HG03108 (cell line): Measurements from ENCODE around the gene OSBPL10.
"Not testable (repeated sequence)": the region's sequence is repeated elsewhere in the genome, so short reads cannot be mapped to it uniquely, and the experiment has no call there.

ENCODE experiments used
- ATAC-seq: cut with Tn5 transposase; IDR thresholded peaks from one replicate; pipeline ENCODE4 v1.9.1; 2021; ENCODE audit warnings: moderate library complexity; ENCODE audit not compliant: unreplicated experiment

The OSBPL10 gene

DNA sequence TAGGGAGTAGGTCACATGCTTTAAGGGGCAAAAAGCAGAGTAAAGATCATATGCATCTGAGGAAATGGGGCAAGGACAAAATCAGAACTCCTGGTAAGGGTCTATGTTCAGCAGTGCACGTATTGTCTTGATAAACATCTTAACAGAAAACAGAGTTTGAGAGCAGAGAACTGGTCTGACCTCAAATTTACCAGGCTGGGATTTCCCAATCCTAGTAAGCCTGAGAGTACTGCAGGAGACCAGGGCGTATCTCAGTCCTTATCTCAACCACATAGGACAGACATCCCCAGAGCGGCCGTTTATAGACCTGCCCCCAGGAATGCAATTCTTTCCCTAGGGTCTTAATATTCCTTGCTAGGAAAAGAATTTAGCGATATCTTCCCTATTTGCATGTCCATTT, 14.0 kb upstream of the OSBPL10 start:
- not testable (repeated sequence) for ATAC-seq

DNA sequence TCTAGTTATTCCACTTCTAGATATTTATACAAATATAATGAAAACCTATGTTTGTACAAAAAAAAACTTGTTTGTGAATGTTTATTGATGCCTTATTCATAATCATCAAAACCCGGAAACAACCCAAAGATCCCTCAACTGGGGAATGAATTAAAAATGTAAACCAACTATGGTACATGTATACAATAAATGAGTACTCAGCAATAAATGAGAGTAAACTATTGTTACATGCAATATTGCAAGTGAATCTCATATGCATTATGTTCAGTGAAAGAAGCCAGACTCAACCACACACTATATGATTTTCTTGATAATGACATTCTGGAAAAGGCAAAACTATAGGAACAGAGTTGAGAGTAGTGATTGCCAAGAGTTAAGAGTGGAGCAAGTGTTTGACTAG, 12.8 kb upstream of the OSBPL10 start:
- ATAC-seq = no peak

DNA sequence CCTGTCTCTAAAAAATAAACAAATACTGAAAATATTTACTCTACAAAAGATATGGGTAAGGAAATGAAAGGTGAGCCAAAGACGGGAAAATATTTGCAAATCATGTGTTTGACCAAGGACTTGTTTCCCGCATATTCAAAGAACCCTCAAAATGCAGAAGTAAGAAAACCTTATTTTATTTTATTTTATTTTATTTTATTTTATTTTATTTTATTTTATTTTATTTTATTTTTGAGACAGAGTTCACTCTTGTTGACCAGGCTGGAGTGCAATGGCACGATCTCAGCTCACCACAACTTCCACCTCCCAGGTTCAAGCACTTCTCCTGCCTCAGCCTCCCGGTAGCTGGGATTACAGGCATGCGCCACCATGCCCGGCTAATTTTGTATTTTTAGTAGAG, 11.9 kb upstream of the OSBPL10 start:
- not testable (repeated sequence) for ATAC-seq

DNA sequence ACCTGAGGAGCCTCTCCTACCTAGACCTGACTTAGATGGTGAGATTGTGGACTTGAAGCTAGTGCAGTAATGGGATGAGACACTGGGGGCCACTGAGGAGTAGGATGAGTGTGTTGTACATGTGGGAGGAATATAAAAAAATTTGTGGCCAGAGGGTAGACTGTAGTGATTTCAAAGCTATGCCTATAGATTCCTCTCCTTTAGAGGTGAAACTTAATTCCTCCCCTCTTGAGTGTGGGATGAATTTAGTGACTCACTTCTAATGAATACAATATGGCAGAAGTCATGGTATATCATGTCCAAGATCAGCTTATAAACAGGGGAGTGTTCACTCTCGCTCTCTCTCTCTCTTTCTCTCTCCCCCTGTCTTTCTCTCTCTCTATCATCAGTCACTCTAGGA, 7.2 kb upstream of the OSBPL10 start:
- no peak for ATAC-seq

DNA sequence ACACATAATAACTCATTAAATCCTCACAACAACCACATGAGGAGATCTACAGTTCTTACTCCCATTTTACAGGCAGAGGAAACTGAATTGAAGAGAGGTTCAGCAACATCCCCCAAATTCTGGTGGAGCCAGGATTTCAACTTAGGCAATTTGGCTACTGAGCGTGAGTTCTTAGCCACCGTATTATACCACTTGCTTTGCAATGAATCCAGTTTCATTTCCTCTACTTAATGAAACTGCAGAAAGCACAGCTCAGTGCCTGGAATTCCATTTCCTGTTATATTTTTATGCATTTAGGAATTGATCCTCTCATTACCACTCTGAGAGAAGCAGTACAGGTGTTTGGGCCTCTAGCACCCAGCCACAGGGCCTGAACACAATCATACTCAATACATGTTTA, 4.8 kb upstream of the OSBPL10 start:
- ATAC-seq = no peak

DNA sequence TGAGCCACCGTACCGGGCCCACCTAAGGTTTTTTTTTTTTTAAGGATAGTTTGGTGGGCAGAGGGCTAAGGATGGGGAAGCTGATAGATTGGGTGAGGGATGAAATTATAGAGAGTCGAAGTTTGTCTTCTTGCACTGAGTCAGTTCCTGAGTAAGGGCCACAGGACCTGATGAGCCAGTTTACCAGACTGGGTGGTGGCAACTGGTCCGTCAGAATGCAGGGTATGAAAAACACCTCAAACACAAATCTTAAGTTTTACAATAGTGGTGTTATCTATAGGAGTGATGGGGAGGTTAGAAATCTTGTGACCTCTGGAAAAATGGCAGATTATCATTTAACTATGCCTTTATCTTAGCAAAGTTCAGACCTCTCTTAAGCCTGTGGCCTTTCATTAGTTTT, 3.3 kb upstream of the OSBPL10 start:
- no peak for ATAC-seq

DNA sequence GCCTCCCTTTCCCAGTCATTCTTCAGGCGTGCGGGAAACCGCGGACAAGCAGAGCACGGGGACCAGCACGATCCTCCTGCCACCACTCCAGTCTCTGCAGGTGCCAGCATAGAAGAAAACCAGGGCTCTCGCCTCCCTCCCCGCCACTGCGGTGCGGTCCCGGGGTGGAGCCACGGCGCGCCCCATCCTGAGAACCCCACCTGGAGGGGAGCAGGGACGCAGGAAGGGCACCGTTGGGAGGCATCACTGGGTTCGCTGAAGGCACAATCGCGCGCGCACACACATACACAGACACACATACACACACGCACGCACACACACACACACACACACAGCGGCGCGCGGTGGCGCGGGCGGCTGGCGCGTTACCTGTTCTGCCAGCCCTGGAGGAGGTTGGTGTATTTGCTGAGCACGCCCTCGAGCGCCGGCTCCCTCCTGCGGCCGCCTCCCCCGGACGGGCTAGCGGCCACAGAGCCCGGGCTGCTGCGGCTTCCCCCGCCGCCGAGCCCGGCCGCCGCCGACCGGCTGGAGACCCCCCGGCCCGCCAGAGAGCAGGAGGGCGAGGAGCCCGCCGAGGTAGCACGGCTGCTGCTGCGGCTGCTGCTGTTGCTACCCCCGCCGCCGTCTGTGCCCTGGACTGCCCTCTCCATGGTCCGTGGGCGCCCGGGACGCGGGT, 394 bp downstream of the OSBPL10 start:
- ATAC-seq = peak; percentile 47

DNA sequence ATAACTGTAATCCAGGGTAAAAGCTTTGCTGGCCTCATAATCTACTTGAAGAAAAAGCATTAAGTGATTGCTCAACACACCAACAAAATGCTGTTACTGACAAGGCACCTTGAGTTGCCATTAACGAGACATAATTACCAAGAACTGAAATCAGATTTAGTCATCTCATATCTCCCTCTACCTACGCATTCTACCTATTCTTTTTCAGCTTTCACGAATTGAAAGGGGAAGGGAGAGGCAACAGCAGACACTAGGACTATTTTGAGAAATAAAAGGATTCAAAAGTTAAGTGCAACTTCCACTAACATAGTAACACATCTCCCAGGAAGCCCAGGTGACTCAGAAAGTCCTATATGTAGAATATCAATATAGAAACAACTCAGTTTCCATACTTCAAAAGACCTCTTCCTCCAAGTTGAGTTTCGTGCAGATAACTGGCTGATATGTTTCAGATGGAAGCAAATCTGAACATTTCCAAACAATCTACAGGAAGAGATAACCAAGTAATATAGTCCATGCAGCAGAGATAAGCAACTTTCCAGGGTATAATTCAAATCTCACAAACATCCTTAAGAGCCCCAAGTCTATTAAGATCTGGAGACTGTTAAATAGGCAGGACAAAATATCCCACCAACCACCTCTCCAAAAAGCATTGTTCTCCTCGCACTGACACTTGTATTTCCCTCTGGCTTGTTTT, 1.9 kb downstream of the OSBPL10 start:
- no peak for ATAC-seq

DNA sequence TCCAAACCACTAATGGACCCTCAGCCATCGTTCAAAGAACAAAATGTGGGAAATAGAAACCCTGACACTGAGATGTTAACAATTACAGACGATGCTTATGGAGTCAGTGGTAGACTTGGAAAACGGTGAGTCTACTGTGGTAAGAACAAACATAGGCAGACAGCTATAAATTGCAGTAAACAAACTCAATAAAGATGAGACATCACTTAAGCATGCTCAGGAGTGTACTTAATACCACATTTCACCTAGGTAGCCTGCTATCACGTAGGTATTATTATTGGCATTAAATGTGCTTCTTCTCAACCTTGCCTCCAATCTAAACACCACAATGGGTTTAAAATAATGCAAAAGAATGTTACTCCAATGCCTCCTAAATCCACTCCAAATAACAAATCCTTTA, 2.5 kb downstream of the OSBPL10 start:
- no peak for ATAC-seq

DNA sequence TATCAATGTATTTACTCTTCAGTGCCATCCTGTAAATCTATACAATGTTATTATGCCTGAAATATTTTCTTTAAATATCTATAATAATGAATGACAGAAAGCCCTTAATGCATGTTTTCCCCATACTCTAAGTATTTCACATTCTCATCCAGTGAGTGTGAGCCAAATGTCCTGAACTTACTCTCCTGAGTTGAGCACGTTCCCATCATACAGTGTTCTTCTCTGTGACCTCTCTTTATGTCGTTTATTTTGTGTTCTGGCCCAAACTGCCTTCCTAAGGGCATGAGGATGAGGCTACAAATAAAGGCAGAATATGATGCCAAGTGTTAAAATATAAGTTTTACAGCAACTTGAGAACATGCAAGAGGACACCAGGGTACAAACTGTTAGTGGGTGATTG, 3.3 kb downstream of the OSBPL10 start:
- no peak for ATAC-seq

DNA sequence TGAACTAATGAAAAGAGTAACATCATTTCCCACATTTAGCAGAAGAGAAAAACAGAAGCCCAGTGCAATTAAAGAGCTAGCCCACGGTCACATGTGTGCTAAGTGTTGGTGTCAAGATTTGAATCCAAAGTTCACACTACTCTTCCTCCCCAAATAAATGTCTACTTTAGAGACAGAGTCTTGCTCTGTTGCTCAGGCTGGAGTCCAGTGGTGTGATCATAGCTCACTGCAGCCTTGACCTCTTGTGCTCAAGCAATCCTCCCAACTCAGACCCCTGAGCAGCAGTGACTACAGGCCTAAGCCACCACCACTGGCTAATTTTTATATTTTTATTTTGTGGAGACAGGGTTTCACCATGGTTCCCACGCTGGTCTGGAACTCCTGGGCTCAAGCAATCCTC, 4.8 kb downstream of the OSBPL10 start:
- no peak for ATAC-seq

DNA sequence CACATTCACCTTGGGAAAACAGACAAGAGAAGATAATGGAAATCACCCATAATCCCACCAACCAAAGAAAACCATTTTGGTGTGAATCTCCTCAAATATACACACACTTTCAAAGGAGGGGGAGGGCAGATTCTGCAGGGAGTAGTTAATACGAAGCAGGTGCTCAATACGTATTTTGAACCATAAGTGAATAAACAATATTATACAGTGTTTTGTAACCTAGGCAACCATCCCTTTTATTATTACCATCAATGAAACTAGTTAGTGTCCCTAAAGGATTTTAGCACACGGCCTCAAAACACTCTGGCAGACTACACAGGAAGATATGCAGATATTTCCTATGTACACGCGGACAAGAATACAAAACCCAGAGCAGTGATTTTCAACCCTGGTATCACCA, 6.1 kb downstream of the OSBPL10 start:
- no peak for ATAC-seq

DNA sequence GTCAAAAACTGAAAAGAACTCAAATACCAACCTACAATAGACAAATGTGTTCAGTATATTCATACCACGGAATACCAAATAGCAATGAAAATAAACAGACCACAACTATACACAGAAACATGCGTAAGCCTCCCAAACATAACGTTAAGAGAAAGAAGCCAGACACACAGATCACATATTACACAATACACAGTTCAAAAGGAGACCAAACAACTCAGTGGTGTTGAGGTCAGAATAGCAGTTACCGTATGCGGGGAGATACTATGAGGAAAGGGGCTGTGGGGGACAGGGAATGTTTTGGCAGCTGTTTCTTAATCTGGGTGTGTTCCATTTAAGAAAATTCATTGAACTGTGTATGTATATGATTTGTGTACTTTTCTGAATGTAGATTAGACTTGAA, 6.6 kb downstream of the OSBPL10 start:
- no peak for ATAC-seq

DNA sequence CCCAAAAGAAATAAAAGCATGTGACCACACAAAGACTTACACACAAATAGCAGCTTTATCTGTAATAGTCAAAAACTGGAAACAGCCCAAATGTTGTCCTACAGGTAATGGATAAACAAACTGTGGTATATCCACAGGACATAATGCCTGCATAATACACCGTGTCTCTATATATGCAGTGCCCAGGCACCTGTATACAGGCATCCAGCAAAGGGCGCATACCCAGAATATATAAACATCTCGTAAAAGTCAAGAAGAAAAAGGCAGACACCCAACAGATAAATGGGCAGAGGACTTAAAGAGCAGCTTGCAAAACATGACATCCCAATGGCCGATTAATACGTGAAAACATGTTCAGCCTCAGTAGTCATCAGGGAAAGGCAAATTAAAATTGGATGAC, 7.2 kb downstream of the OSBPL10 start:
- ATAC-seq = no peak

DNA sequence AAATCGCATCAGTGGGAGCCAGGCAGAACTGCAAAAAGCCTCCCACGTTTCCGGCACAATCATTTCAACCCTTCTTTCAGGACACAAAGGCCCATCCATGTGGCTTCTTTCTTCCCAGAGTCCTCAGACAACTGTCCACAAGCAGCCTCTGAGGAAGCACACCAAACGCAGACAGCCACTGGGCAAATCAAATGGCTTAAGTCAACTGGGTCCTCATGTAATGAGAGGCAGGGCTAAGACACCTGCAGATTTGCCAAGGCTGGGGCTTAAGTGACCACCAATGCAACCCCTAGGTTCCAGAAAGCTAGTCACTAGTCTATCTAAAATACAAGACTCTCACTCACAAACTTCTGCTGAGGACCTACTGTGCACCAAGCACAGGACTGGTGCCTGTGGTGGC, 8.0 kb downstream of the OSBPL10 start:
- no peak for ATAC-seq

DNA sequence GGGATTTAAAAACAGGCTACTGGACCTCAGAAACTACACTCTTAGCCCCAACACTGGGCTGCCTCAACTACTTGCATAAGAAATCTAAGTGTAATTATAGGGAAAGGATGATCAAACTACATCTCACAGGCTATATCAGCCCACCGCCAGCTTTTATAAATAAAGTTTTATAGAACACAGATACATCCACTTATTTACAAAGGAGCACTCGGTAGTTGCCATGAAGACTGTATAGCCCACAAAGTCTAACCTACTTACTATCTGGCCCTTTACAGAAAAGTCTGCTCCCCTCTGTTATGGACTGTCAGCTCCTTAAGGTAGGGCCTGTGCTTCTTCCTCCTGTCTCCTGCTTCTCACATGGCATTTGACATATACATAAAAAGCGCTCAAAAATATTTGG, 9.5 kb downstream of the OSBPL10 start:
- no peak for ATAC-seq

DNA sequence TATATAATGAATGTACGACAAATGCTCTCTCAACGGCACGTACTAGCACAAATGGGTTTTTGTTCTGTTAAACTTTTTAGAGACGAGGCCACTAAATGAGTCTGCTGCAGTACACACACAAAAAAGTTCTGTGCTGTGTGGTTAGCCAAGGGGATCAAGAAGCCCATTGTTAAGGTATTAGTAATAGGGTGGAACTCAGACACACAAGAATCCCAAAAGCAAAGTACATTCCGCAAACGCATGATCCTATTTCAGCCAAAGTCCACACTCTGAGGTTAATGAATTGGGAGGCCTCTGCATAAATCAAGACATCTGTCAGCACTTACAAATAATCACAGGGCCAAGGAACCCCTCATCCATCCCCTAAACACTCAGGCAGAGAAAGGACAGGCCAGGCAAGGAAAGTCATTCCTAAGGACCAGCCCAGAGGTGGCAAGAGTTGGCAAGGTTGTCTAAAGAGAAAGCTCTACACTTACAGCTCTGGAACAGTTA, 12.1 kb downstream of the OSBPL10 start:
- ATAC-seq = no peak

DNA sequence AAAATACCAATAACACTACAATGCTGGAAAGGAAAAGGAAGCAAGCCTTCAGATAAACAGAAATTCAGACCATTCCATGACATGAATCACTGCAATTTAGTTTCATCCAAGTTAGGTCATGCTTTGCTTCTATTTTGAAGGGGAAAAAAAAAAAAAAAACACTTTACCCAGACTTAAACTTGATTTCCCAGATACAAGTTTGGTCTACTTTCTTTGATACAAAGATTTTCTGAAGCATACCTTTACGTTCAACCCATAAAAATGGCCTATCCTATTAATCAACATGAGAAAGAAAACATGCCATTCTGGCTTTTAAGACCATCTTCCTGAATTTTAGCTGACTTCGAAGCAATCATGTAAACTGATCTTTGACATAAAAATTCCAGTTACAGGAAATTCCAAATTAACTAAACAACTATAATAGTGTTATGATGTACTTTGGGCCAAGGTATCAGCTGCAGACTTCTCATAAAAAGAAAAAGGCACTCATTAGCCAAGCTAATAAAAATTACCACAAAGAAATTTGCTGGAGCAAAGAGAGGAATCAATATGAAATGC, 12.6 kb downstream of the OSBPL10 start:
- no peak for ATAC-seq

DNA sequence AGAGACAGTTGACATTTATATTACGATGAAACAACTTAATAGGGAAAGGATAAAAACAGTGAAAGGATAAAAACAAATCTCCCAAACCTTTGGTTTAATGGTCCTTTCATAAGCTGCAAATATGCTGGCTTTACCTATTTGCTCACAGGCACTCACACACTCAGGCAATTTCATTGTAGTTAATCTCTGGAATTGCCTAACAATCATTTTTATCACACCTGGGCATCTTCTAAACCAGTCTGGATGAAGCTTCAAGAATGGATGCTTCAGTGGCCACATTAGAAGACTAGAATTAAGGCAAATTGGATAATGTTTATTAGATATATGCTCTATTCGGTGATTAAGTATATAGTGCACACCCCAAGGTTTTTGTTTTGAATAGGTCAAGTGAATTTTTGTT, 13.5 kb downstream of the OSBPL10 start:
- ATAC-seq = no peak

DNA sequence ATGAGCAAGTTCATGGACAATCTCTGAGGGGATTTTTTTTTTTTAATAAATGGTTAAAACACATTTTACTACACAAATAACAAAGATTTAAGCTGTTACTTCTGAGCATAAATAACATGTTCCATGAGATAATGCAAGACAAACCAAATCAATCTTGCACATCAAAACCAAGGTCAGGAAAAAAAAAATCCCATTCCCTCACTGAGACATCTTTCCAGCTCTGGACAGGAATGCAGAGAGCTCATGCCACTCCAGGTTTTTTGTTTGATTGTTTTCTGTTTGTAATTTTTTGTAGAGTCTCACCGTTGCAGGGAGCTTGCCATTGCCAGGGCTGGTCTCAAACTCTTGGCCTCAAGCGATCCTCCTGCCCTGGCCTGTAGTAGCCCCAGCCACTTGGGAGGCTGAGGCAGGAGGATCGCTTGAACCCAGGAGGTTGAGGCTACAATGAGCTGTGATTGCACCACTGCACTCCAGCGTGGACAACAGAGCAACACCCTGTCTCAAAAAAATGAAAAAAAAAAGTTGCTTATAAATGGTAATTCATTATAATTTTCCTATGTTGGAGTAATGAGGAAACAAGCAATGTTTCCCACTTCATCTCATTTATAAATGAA, 14.0 kb downstream of the OSBPL10 start:
- no peak for ATAC-seq

DNA sequence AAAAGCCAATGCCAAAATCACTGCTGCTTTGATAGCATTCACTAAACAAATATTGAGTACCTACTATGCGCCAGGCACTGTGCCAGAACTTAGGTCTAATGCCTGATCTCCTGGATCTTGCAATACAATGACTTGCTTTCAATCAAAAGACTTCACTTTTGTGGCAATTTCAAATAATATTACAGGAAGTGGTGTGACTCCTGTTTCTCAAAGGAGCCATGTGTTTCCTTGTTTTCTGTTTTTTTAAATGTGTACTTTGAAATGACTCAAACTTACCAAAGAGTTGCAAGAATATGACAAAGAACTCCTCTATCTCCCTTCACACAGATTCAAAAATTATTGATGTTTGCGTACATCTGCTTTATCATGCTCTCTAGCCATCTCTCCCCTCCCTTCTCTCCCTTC, 18.3 kb downstream of the OSBPL10 start:
- no peak for ATAC-seq
